HEK293 (cell line): ENCODE data around the gene AURKB.
"Not testable (repeated sequence)": the region's sequence is repeated elsewhere in the genome, so short reads cannot be mapped to it uniquely, and the experiment has no call there.

ENCODE experiments used
- CTCF ChIA-PET: fragments of 350-600 bp; formaldehyde crosslinking; extraction: SDS; loops from one replicate; lab custom pipeline; 2021; ENCODE audit warnings: antibody characterized with exemption; lab: Yijun Ruan, JAX
- POLR2A ChIA-PET: fragments of 300-600 bp; formaldehyde crosslinking; extraction: SDS; loops from one replicate; lab custom pipeline; 2020; ENCODE audit warnings: antibody characterized with exemption, inconsistent platforms; lab: Yijun Ruan, JAX
- H3K27ac ChIP-seq: fragments of 200-500 bp; sonication (Bioruptor generic); 2 replicates; pipeline ENCODE4 v1.5.1; 2014; ENCODE audit warnings: low read depth, low read length, control low read depth, inconsistent platforms; ENCODE audit errors: extremely low read depth
- H3K36me3 ChIP-seq, 2 experiments: fragments of 200-500 bp in 1 of 2; sonication (Bioruptor generic) in 1 of 2; 1 replicate in 1 of 2; 2 replicates in 1 of 2; pipeline ENCODE4 v1.5.1; 2014 to 2017; ENCODE audit warnings: inconsistent platforms in 2 of 2, low read length in 2 of 2; ENCODE audit not compliant: control insufficient read depth in 2 of 2, insufficient read depth in 1 of 2
- H3K4me1 ChIP-seq: fragments of 200-500 bp; sonication (Bioruptor generic); 2 replicates; pipeline ENCODE4 v1.5.1; 2014; ENCODE audit warnings: mild to moderate bottlenecking, low read length, inconsistent platforms; ENCODE audit not compliant: control insufficient read depth, insufficient read depth
- H3K4me3 ChIP-seq: 2 replicates; pipeline ENCODE4 v1.5.1; 2011; ENCODE audit warnings: low read depth, mild to moderate bottlenecking, control low read depth, low read length, moderate library complexity
- H3K9me3 ChIP-seq: fragments of 200-500 bp; sonication (Bioruptor generic); 2 replicates; pipeline ENCODE4 v1.5.1; 2014; ENCODE audit warnings: low read depth, low read length, inconsistent platforms; ENCODE audit not compliant: control insufficient read depth, insufficient read depth
- ATF2 ChIP-seq: fragments of 450-650 bp; formaldehyde crosslinking; IDR thresholded peaks from 2 replicates; pipeline ENCODE4 v1.5.1; 2016; ENCODE audit warnings: missing biosample characterization, missing genetic modification characterization, low read depth
- KLF10 ChIP-seq: fragments of 450-650 bp; IDR thresholded peaks from 2 replicates; pipeline ENCODE4 v1.5.1; 2018; ENCODE audit warnings: missing biosample characterization, mild to moderate bottlenecking, missing genetic modification characterization
- KLF17 ChIP-seq: fragments of 450-650 bp; formaldehyde crosslinking; IDR thresholded peaks from 2 replicates; pipeline ENCODE4 v1.5.1; 2016; ENCODE audit warnings: missing biosample characterization, missing genetic modification characterization
- MEIS1 ChIP-seq: sonication (generic); formaldehyde crosslinking; IDR thresholded peaks from 2 replicates; pipeline ENCODE4 v1.8.1; 2022; ENCODE audit warnings: missing genetic modification reagents, mild to moderate bottlenecking, borderline replicate concordance
- OSR2 ChIP-seq: fragments of 450-650 bp; formaldehyde crosslinking; IDR thresholded peaks from 2 replicates; pipeline ENCODE4 v1.5.1; 2016; ENCODE audit warnings: missing biosample characterization, missing genetic modification characterization
- ZBTB44 ChIP-seq: fragments of 450-650 bp; IDR thresholded peaks from 2 replicates; pipeline ENCODE4 v1.5.1; 2018; ENCODE audit warnings: missing biosample characterization, mild to moderate bottlenecking, missing genetic modification characterization
- ZNF10 ChIP-seq: fragments of 450-650 bp; formaldehyde crosslinking; IDR thresholded peaks from 2 replicates; pipeline ENCODE4 v1.5.1; 2017; ENCODE audit warnings: missing biosample characterization, missing genetic modification characterization
- ZNF114 ChIP-seq: fragments of 450-650 bp; formaldehyde crosslinking; IDR thresholded peaks from 2 replicates; pipeline ENCODE4 v1.5.0; 2017; ENCODE audit warnings: missing biosample characterization, missing genetic modification characterization
- ZNF138 ChIP-seq: fragments of 450-650 bp; formaldehyde crosslinking; IDR thresholded peaks from 2 replicates; pipeline ENCODE4 v1.5.1; 2016; ENCODE audit warnings: missing biosample characterization, missing genetic modification characterization, borderline replicate concordance
- ZNF169 ChIP-seq: fragments of 450-650 bp; formaldehyde crosslinking; IDR thresholded peaks from 2 replicates; pipeline ENCODE4 v1.5.1; 2016; ENCODE audit warnings: missing biosample characterization, missing genetic modification characterization
- ZNF26 ChIP-seq: fragments of 450-650 bp; formaldehyde crosslinking; IDR thresholded peaks from 2 replicates; pipeline ENCODE4 v1.5.1; 2016; ENCODE audit warnings: missing biosample characterization, missing genetic modification characterization
- ZNF501 ChIP-seq: fragments of 450-650 bp; formaldehyde crosslinking; IDR thresholded peaks from 2 replicates; pipeline ENCODE4 v1.5.1; 2016; ENCODE audit warnings: missing biosample characterization, missing genetic modification characterization
- ZNF518A ChIP-seq: fragments of 450-650 bp; formaldehyde crosslinking; conservative IDR thresholded peaks from 2 replicates; pipeline ENCODE4 v1.5.1; 2016; ENCODE audit warnings: low read depth, missing biosample characterization, missing genetic modification characterization
- ZNF530 ChIP-seq: fragments of 450-650 bp; formaldehyde crosslinking; IDR thresholded peaks from 2 replicates; pipeline ENCODE4 v1.5.1; 2016; ENCODE audit warnings: low read depth, missing biosample characterization, missing genetic modification characterization
- ZNF596 ChIP-seq: fragments of 450-650 bp; IDR thresholded peaks from 2 replicates; pipeline ENCODE4 v1.5.0; 2018; ENCODE audit warnings: missing biosample characterization, mild to moderate bottlenecking, missing genetic modification characterization, moderate library complexity
- ZNF600 ChIP-seq: fragments of 450-650 bp; formaldehyde crosslinking; IDR thresholded peaks from 2 replicates; pipeline ENCODE4 v1.5.1; 2016; ENCODE audit warnings: missing biosample characterization, missing genetic modification characterization
- TF ChIP-seq, protein P1 (sequence below): fragments of 450-650 bp; formaldehyde crosslinking; IDR thresholded peaks from 2 replicates; pipeline ENCODE4; 2016; ENCODE audit warnings: missing biosample characterization, missing genetic modification characterization

The AURKB gene

DNA sequence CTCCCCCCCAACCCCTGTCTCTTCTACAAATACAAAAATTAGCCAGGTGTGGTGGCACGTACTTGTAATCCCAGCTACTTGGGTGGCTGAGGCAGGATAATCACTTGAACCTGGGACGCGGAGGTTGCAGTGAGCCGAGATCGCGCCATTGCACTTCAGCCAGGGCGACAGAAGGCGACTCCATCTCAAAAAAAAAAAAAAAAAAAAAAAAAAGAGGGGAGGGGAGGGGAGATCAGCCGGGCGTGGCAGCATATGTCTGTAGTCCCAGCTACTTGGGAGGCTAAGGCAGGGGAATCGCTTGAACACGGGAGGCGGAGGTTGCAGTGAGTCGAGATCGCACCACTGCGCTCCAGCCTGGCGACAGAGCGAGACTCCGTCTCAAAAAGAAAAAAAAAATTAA, 40.2 kb downstream of the AURKB start:
- H3K27ac ChIP-seq, H3K4me1 ChIP-seq, H3K9me3 ChIP-seq, H3K4me3 ChIP-seq, H3K36me3 ChIP-seq: not testable (repeated sequence)
- TF ChIP-seq OSR2: 0 out of 2 replicates have a peak, but pooled peaks have one; percentile 4
- CTCF ChIA-PET: interaction anchor here (0.7 to 1.5 kb wide), 2 partner anchors 12 to 826 kb away, joined by 4 to 5 read pairs; no protein-coding TSS in a partner anchor
- POLR2A ChIA-PET: interaction anchor here (0.6 to 0.7 kb wide), 3 partner anchors 14 to 876 kb away, joined by 4 to 5 read pairs (median 4); no protein-coding TSS in a partner anchor

DNA sequence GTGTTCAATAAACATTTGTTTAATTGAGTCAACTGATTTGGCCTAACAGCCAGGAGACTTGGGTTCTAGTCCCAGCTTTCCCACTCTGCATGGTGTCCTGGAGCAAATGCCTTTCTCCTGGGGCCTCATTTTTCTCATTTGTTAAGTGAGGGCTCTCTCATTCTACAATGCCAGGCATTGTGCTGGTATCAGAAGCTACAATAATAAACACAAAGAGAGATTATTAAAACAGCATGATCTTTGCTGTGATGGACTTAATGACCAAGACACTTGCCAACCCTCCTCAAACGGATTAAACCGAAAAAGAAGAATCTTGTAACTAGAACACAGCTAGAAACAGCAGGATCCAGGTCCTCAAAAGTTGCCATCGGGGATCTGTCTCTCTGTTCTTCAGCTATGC, 42.8 kb downstream of the AURKB start:
- POLR2A ChIA-PET: interaction anchor here (1.0 to 1.1 kb wide), 2 partner anchors 9 to 11 kb away, joined by 3 read pairs; no protein-coding TSS in a partner anchor
- no peak for TF ChIP-seq KLF10 (tag by site-specific recombination)
- no peak for TF ChIP-seq ZNF10 (tag by site-specific recombination)
- TF ChIP-seq ZNF530 (tag by site-specific recombination): no peak
- TF ChIP-seq ZNF138 (tag by site-specific recombination): no peak
- no peak for TF ChIP-seq MEIS1 (CRISPR knock-in tag)
- TF ChIP-seq ZNF501 (tag by site-specific recombination): no peak
- no peak for TF ChIP-seq ZNF26 (tag by site-specific recombination)
- no peak overlapping the region for H3K27ac ChIP-seq
- H3K4me1 ChIP-seq: peaks cover 18% of the 10 kb centered on the region
- H3K36me3 ChIP-seq: no peaks in the 10 kb centered on the region; a peak in 1 of 3 replicates
- CTCF ChIA-PET: interaction anchor here (0.6 to 1.3 kb wide), 5 partner anchors 9 to 180 kb away, joined by 3 to 5 read pairs (median 3); no protein-coding TSS in a partner anchor
- H3K4me3 ChIP-seq: no peak overlapping the region
- no peaks in the 10 kb centered on the region for H3K9me3 ChIP-seq

DNA sequence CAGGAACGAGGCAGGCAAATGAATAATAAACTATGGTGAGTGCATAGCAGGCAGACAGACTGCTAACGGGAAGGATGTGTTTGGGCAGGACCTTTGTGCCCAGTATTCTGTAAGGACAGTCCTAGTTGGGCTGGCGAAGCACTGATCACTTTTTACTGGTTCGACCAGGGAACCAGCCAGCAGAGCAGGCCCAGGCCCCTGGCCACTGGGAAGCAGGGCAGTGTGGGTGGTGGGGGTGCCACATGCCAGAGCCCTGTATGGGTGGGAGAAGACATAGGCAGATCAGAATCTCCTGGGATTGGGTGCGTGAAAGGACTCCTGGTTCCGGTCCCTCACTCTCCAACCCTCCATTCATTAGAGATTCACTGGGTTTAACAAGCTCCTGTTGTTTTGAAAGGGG, 43.6 kb downstream of the AURKB start:
- peaks cover 18% of the 10 kb centered on the region for H3K4me1 ChIP-seq
- H3K4me3 ChIP-seq: no peak overlapping the region
- peaks cover 0 to 3% of the 10 kb centered on the region in 2 experiments; a peak in 2 of 3 replicates for H3K36me3 ChIP-seq
- no peaks in the 10 kb centered on the region for H3K9me3 ChIP-seq
- ChIA-PET POLR2A (interaction anchor here (1.1 kb wide), 1 partner anchor 10 kb away, joined by 3 read pairs; no protein-coding TSS in a partner anchor), CTCF (interaction anchor here (0.6 to 1.3 kb wide), 4 partner anchors 8 to 1706 kb away, joined by 3 to 5 read pairs (median 4); no protein-coding TSS in a partner anchor)
- H3K27ac ChIP-seq: no peak overlapping the region
- no peak for TF ChIP-seq ZBTB44 (tag by site-specific recombination)
- no peak for TF ChIP-seq ZNF600 (tag by site-specific recombination)
- no peak for TF ChIP-seq ZNF169 (tag by site-specific recombination)
- TF ChIP-seq ATF2 (tag by site-specific recombination): no peak
- no peak for TF ChIP-seq ZNF518A (tag by site-specific recombination)
- no peak for TF ChIP-seq ZNF114 (tag by site-specific recombination)
- no peak for TF ChIP-seq KLF17
- no peak for TF ChIP-seq ZNF596 (tag by site-specific recombination)
- TF ChIP-seq, protein P1, sequence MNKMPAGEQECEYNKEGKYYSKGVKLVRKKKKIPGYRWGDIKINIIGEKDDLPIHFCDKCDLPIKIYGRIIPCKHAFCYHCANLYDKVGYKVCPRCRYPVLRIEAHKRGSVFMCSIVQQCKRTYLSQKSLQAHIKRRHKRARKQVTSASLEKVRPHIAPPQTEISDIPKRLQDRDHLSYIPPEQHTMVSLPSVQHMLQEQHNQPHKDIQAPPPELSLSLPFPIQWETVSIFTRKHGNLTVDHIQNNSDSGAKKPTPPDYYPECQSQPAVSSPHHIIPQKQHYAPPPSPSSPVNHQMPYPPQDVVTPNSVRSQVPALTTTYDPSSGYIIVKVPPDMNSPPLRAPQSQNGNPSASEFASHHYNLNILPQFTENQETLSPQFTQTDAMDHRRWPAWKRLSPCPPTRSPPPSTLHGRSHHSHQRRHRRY (tag by site-specific recombination): no peak
